HG02798 (cell line): Measurements from ENCODE around the gene JMJD8.
"Not testable (repeated sequence)": the region's sequence is repeated elsewhere in the genome, so short reads cannot be mapped to it uniquely, and the experiment has no call there.

Experiments used
- ATAC-seq: cut with Tn5 transposase; IDR thresholded peaks from one replicate; pipeline ENCODE4 v1.9.1; 2021; ENCODE audit warnings: mild to moderate bottlenecking; ENCODE audit not compliant: unreplicated experiment, poor library complexity

The JMJD8 gene

DNA sequence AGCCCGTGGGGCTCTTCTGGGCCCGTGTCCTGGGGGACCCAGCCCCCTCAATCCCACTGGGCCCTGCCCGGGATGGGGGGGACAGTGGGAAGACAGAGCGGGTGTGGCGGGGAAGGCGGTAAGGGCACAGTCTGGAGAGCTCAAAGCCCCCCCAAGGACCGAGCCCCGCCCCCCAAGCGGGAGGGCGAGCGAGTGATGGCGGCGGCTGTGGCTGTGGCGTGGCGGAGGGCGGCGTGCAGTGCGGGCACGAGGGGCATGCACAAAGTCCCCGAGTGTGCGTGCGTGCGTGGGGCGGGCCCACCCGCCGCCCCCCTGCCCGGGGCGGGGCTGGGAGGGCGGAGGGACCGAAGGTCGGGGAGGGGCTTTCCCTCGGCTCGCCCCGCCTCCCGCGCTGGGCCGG, 9.6 kb upstream of the JMJD8 start:
- ATAC-seq = no peak

DNA sequence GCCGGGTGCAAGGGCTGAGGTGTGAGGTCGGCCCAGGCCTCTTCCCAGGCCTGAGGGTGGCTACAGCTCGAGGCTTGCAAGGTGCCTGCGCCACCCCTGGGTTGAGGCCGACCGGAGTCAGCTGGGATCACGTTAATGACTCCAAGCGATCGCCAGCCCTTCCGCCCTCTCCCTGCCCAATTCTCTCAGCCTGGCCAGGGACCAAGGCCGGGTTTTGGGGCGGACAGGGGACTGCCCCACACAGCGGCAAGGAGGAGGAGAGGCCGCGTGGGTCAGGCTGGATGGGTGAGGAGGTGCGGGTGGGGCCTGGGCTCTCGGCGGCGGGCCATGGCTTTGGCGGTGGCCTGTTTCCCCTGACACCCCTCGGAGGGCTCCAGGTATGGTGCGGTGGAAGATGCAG, 9.2 kb upstream of the JMJD8 start:
- ATAC-seq = no peak

DNA sequence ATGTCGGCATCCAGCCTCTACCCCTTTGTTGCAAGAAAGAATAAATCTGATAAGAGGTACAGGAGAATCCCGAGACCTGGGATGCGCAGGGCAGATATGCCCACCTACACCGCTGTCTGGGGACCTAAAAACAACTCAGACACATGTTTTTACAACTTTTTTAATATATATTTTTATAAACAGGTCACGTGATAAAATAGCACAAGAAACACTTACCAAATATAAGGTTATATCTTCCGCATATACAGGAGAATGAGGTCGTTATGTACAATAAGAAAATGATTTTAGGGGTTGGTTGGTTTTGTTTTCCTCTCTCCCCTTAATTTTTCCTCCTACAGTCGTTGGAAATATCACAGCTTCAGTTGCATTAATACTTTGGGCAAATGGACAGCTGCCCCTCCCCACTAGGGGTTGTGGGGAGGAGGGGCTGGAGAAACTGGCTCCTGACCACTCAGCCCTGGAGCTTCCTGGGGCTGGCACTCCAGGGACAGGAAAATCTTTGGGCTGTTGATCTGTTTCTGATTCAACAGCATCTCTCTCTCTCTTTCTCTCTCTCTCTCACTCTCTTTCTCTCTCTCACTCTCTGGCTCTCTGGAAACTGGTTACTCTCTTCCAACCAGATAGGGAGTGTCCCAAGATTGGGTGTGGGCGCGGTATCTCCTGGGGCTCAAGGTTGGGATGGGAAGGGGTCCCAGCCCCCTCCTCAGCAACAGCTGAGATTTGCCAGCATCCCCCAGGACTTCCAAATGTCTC, 8.4 kb upstream of the JMJD8 start:
- no peak for ATAC-seq

DNA sequence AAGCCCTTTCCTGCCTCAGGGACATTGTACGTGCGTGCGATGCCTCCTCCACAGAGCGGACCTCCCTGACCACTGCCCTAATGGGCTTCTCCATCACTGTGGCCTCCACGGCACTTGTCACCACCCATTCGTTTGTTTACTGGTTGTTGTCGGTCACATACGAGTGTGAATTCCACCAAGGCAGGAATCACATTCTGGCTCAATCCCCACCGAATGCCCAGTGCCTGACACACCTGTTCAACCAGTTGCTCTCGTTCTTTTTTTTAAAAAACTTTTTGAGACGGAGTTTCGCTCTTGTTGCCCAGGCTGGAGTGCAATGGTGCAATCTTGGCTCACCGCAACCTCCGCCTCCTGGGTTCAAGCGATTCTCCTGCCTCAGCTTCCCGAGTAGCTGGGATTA, 7.1 kb upstream of the JMJD8 start:
- not testable (repeated sequence) for ATAC-seq

DNA sequence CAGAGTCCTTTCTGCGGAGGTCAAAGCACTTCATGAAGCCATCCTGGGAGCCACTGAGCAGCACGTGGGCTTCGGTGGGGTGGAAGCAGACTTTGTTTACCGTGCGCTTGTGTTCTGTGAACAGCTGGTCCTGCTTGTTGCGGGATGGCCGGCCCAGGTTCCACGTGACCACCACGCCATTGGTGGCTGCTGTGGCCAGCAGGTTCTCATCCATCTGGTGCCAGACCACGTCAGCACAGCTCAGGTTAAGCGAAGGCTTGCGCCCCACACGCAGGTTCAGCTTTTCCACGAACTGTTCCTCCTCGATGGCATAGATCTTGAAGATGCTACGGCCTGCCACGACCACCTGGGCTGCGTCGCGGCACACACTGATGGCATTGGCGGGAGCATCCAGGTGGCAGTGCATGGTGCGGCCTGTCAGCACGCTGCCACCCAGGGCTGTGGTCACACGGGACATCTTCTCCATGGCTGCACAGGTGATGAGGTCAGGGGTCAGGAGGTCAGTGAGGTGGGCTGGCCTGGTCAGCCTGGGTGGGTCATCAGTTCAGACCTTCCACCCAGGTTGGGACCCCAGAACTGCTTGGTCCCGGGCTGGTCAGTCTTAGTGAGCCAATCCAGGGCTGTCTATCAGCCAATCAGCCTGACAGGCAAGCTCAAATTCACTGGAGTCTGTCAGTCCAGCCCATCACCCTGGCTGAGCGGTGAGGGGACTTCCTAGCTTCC, 5.2 kb upstream of the JMJD8 start:
- ATAC-seq = no peak

DNA sequence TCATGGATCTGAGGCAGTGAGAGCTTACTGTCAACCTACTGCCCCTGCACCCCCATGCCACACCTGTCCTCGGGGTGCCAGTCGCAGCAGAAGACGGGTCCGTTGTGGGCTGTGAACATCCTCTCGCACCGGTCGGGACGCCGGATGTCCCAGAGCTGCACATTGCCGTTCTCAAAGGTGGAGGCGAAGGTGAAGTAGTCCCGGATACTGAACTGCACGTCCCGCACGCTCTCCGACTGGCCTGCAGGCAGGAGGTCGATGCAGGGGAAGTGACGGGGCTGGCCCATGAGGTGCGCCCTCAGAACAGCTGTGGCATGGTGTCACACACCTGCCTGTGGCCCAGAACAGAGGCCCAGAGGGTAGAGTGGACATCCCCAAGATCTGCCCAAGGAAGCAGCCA, 3.4 kb upstream of the JMJD8 start:
- no peak for ATAC-seq

DNA sequence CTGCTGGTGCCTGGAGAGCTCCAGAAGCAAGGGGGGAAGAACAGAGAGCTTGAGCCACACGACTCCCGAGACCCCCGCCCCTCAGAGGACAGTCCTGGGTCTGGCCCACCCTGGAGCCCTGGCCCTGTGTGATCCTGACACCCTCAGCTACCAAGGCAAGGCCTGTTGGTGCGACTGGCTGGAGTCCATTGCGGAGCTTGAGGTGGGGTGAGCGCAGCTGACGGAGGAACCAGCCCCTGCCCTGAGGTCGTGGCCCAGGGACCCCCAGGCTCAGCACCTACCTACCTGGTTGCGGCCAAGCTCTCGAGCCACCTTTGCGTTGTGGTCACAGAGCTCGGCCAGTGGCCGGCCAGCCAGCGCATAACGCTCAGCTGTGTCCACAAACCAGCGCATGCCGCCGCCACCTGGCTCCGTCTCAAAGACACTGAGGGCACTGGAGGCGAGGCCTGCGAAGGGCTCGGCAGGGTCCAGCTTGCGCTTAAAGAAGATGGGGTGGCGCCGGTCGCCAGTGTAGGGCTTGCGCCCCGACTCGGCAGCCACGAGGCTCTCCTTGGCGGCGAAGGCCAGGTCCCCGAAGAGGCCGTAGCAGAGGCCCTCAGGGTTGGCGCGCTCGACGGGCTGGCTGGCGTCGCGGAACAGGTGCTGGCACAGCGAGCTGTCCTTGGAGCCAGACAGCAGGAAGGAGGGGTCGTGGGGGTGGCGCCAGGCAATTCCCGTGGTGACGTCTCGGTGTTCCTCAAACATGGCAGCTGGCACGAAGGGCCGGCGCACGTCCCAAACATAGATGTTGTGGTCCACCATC, 2.5 kb upstream of the JMJD8 start:
- ATAC-seq = no peak

DNA sequence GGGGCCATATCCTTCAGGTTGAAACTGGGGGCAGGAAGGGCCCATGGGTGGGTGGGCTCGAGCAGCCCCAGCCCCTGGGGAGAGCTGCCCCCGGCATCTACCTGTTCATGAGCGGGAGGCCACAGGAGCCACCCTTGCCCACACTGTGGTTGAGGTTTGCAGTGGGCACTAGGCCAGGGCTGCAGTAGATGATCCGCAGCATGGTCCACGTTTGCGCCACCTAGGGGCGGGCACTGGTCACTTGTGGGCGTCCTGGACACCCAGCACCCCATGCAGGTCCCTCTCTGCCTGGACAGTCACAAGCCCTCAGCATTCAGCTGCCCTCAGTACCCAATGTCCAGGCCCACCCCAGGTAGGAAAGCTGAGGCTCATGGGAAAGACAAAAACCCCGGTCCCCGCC, 1.8 kb upstream of the JMJD8 start:
- no peak for ATAC-seq

DNA sequence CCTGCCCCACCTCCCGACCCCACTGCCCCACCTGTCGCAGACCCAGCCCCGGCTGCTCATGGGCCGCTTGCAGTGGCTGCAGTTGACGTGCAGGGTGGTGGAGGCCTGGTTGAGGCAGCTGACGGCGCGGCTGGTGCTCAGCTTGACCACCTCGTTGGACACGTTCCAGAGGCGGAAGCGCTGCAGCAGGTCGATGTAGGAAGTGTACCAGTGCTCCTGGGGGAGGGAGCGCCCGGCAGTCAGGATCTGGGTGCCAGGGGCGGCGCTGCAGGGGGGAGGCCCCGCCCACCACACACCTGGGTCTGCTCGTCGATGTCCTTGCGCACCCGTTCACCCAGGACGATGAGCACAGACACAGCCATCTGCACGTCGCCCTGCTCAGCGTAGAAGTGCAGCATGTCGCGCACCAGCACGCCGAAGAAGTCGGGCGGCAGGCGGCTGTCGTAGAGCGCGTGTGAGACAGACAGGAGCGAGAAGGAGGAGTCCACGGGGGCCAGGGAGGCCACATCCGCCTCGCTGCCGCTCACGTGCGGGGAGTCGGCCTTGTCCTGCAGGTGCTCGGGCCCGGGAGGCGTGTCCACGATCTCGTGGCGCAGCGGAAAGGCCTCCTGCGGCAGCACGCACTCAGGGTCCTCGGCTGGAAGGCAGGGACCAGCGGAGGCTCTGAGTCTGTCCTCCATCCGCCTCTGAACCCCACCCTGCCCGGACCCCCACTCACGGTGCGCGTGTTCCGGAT, 995 bp upstream of the JMJD8 start:
- no peak for ATAC-seq

DNA sequence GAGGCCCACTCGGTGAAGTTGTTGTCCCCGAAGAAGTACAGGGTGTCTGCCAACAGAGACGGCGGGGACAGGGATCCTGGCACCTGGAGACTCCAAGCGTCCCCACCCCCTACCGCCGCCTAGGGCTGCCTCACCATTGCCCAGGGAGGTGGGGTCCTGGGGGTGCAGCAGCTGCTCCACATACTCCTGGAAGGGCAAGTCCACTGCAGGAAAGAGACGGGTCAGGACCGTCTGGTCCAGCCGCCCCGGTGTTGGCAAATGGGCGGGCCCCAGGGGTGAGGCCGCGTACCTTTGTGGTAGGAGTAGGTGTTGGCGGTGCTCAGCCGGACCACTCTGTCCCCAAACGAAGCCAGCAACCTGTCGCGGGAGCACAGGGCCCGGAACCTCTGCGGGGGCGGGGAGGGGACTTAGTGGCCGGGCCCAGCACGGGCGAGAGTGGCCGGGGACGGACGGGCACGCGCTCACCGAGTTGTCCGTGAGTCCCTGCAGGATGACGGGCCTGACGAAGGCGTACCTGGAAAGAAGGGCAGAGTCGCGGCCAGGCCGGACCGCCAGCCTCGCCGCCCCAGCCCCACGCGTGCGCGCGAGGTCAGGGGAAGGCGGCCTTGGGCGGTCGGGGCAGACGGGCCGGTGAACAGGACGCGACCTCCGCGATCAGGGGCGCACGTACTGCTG, 601 bp downstream of the JMJD8 start:
- ATAC-seq = no peak

DNA sequence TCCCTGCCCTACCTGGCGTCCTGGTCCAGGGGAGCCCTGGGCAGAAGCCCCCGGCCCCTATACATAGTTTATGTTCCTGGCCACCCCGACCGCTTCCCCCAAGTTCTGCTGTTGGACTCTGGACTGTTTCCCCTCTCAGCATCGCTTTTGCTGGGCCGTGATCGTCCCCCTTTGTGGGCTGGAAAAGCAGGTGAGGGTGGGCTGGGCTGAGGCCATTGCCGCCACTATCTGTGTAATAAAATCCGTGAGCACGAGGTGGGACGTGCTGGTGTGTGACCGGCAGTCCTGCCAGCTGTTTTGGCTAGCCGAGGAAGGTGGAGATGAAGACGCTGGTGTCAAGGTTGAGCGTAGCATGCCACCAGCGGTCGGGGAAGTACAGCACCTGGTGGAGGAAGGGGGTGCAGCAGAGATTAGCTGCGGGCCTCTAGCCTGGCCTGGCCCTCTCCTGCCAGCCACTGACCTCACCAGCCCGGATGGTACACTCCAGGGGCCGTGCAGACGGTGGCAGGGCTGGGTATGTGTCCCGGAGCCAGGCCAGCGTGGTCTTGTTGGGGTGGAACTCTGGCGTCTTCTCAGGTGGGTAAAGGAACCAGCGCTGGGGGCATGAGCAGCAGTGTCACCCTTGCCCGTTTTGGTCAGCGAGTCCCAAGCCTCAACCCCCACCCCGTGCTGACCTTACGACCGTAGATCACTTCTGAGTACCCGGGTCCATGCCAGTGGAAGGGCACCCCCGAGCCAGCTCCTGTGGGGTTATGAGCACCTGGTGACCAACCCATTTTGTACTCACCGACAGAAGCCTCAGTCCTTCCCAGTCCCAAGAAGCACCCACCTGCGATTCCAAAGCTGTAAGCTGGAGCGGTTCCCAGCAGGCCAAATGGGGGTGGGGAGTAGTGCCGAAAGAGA, 1.4 kb downstream of the JMJD8 start:
- ATAC-seq = no peak

DNA sequence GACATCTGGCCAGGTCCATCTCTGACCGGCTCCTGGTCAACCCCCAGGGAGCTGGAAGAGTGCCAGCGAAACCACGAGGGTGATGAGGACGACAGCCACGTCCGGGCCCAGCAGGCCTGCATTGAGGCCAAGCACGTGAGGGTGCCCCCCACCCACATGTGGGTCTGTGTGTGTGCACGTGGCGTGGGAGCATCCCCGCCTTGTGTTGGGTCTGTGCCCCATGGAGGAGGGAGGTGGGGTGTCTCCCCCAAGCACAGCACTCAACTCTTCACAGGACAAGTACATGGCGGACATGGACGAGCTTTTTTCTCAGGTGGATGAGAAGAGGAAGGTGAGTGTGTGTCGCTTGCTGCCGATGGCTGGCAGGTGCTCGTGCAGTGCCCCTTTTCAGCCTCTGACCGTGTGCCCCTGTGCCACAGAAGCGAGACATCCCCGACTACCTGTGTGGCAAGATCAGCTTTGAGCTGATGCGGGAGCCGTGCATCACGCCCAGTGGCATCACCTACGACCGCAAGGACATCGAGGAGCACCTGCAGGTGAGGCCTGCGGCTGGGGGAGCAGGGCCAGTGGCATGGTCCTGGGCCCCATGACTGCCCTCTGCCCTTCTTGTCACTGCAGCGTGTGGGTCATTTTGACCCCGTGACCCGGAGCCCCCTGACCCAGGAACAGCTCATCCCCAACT, 2.2 kb downstream of the JMJD8 start:
- ATAC-seq = no peak

DNA sequence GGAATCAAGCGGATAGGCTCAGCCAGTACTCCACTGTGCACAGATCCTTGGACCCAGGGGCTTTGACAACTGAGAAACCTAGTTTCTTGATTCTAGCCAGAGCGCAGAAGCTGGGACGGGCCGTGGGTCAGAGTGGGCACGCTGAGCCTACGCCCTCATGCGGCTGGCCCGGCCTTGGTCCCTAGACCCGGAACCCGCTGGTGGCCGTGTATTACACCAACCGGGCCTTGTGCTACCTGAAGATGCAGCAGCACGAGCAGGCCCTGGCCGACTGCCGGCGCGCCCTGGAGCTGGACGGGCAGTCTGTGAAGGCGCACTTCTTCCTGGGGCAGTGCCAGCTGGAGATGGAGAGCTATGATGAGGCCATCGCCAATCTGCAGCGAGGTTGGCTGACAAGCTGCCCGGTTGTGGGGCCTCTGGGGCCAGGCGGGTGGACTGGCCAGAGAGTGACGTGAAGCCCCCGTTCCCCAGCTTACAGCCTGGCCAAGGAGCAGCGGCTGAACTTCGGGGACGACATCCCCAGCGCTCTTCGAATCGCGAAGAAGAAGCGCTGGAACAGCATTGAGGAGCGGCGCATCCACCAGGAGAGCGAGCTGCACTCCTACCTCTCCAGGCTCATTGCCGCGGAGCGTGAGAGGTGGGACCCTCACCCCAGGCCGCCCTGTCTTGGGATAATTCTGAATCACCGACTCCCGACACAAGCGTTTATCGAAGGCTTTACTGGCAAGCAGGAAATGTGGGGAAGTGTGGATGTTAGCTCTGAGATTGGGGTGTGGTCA, 3.0 kb downstream of the JMJD8 start:
- ATAC-seq = no peak

DNA sequence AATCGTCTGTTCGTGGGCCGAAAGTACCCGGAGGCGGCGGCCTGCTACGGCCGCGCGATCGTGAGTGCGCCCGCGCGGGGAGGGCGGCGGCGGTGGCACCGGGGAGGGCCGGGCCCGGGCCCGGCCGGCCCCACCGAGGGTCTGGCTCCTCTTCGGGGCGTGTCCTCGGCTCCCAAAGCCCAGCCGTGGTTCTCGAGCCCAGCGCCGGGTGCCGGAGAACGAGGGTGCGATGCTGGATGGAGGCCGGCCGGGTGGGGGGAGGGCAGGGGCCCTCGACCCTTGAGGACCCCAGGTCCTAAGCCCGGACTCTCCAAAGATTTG, 3.5 kb downstream of the JMJD8 start:
- no peak for ATAC-seq

DNA sequence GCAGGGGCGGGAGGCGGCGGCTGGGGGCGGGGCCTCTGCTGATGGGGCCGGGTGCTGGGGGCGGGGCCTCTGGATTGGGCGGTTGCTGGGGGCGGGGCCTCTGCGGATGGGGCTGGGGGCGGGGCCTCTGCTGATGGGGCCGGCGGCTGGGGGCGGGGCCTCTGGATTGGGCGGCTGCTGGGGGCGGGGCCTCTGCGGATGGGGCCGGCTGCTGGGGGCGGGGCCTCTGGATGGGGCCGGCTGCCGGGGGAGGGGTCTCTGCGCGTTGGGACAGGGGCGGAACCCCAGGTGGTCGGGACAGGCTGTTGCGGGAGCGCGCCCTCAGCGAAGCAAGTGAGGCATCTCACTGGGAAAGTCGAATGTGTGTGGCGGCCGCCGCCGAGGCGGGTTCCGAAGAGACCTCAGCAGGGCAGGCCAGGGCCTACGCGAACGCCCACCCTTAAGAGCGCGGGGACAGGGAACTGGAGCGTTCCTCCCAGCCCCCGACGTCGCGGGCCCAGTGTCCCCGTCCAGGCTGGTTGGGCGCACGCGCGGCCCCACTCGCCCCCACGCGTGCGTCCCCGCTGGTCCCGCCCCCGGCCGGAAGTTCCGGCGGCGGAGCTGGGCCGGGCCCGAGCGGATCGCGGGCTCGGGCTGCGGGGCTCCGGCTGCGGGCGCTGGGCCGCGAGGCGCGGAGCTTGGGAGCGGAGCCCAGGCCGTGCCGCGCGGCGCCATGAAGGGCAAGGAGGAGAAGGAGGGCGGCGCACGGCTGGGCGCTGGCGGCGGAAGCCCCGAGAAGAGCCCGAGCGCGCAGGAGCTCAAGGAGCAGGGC, 4.1 kb downstream of the JMJD8 start, which contains the start of gene STUB1:
TSS of gene STUB1 (plus strand) at position 597 of the 811 bp plus-strand sequence. CDS start at position 713, 116 bp downstream.
- peak; percentile 46 for ATAC-seq

DNA sequence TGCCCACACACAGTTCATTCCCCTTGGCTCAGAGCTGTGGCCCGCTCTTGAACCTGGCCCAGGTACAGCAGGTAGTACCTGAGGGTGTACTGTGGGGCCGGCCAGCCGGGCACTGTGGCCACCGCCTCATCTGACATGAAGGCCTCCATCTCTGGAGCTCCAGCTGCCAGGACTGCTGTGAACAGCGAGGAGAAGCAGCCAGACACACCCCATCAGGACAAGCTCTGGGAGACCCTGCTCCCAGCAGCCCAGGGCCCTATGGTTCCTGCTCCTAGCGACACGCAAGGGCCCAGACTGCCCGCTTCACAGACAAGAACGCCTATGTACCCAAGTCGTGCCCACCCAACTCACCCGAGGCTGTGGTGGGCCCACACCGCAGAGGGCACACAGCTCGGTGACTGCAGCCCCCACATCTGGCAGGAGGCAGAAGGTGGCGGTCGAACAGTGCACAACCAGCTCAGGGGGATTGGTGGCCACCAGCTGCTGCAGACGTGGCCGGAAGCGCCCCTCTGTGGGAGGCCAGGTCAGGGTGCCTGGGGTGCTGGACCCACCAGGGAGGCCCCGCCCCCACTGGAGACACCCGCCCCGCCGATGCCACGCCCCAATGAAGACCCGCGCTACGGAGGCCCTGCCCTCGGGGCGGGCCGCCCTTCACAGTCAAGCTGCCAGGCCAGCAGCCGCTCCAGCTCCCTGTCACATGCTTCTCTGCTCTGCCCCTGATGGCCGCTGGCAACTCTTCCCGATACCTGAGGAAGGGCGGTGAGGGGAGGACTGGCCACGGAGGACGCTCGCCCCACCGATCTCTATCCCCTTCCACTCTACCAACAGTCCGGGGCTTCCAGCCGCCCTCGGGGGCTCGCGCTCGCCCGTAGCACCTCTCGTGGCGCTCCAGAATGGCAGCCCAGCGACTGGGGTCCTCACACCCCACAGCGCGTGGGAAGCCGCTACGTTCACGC, 5.0 kb downstream of the JMJD8 start:
- ATAC-seq = no peak
